ENCODE data around the gene ANTXR2.

- no peak for TF ChIP-seq POLR2A (IDR thresholded peaks at IDR 0.05; ENCODE audit: low read depth, low read length)
- TF ChIP-seq, protein P1, sequence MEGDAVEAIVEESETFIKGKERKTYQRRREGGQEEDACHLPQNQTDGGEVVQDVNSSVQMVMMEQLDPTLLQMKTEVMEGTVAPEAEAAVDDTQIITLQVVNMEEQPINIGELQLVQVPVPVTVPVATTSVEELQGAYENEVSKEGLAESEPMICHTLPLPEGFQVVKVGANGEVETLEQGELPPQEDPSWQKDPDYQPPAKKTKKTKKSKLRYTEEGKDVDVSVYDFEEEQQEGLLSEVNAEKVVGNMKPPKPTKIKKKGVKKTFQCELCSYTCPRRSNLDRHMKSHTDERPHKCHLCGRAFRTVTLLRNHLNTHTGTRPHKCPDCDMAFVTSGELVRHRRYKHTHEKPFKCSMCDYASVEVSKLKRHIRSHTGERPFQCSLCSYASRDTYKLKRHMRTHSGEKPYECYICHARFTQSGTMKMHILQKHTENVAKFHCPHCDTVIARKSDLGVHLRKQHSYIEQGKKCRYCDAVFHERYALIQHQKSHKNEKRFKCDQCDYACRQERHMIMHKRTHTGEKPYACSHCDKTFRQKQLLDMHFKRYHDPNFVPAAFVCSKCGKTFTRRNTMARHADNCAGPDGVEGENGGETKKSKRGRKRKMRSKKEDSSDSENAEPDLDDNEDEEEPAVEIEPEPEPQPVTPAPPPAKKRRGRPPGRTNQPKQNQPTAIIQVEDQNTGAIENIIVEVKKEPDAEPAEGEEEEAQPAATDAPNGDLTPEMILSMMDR (IDR thresholded peaks at IDR 0.05; ENCODE audit: extremely low read depth in 1 of 2, insufficient read depth in 1 of 2, low read depth in 1 of 2, low read length in 2 of 2) = no peak
- TF ChIP-seq POLR2AphosphoS5 (IDR thresholded peaks at IDR 0.05; ENCODE audit: insufficient read depth, low read depth, low read length) = no peak
- no peak for TF ChIP-seq MAX (IDR thresholded peaks at IDR 0.05; ENCODE audit: insufficient read depth, insufficient read length)
- no peak for TF ChIP-seq MYC (IDR thresholded peaks at IDR 0.05; ENCODE audit: low read depth, low read length)
Observed at GRCh38 chr4:80096175-80096850, 23.3 kb upstream of the ANTXR2 start.

All from endothelial cell of umbilical vein (primary cell).